GM21619 (cell line): ENCODE data around the gene TMEM132C.

Experiments used
- ATAC-seq: cut with Tn5 transposase; IDR thresholded peaks from one replicate; pipeline ENCODE4 v1.9.1; 2021; ENCODE audit not compliant: unreplicated experiment

Gene TMEM132C

GRCh38 chr12:128337431-128338170, 70.6 kb downstream of the TMEM132C start:
- no peak for ATAC-seq

- no peak for ATAC-seq
Measured at GRCh38 chr12:128338386-128339125, 71.6 kb downstream of the TMEM132C start.

GRCh38 chr12:128339126-128339520, 72.2 kb downstream of the TMEM132C start:
- no peak for ATAC-seq

GRCh38 chr12:128339631-128340030, 72.7 kb downstream of the TMEM132C start:
- no peak for ATAC-seq

GRCh38 chr12:128353301-128353700, 86.3 kb downstream of the TMEM132C start:
- no peak for ATAC-seq

- no peak for ATAC-seq
Measured at GRCh38 chr12:128356547-128356946, 89.6 kb downstream of the TMEM132C start.

- ATAC-seq, result no peak
Measured at GRCh38 chr12:128361400-128361995, 94.5 kb downstream of the TMEM132C start.

GRCh38 chr12:128365032-128365431, 98.1 kb downstream of the TMEM132C start:
- ATAC-seq, result no peak

GRCh38 chr12:128365651-128366231, 98.8 kb downstream of the TMEM132C start:
- ATAC-seq, result no peak

- ATAC-seq, result no peak
Measured at GRCh38 chr12:128367961-128368360, 101.0 kb downstream of the TMEM132C start.

GRCh38 chr12:128381541-128381940, 114.6 kb downstream of the TMEM132C start:
- ATAC-seq, result no peak

- ATAC-seq, result no peak
Measured at GRCh38 chr12:128381946-128382345, 115.0 kb downstream of the TMEM132C start.

- ATAC-seq, result no peak
Measured at GRCh38 chr12:128382946-128383345, 116.0 kb downstream of the TMEM132C start.

- no peak for ATAC-seq
Measured at GRCh38 chr12:128383357-128383937, 116.5 kb downstream of the TMEM132C start.

GRCh38 chr12:128385736-128386135, 118.8 kb downstream of the TMEM132C start:
- ATAC-seq, result no peak

GRCh38 chr12:128387811-128388422, 120.9 kb downstream of the TMEM132C start:
- no peak for ATAC-seq

- ATAC-seq, result no peak
Measured at GRCh38 chr12:128388461-128389000, 121.6 kb downstream of the TMEM132C start.

- ATAC-seq, result no peak
Measured at GRCh38 chr12:128393346-128393745, 126.4 kb downstream of the TMEM132C start.

- ATAC-seq, result no peak
Measured at GRCh38 chr12:128394137-128394536, 127.2 kb downstream of the TMEM132C start.

- no peak for ATAC-seq
Measured at GRCh38 chr12:128399253-128399652, 132.3 kb downstream of the TMEM132C start.
